Measurements from ENCODE around the gene TELO2.

The TELO2 gene

DNA sequence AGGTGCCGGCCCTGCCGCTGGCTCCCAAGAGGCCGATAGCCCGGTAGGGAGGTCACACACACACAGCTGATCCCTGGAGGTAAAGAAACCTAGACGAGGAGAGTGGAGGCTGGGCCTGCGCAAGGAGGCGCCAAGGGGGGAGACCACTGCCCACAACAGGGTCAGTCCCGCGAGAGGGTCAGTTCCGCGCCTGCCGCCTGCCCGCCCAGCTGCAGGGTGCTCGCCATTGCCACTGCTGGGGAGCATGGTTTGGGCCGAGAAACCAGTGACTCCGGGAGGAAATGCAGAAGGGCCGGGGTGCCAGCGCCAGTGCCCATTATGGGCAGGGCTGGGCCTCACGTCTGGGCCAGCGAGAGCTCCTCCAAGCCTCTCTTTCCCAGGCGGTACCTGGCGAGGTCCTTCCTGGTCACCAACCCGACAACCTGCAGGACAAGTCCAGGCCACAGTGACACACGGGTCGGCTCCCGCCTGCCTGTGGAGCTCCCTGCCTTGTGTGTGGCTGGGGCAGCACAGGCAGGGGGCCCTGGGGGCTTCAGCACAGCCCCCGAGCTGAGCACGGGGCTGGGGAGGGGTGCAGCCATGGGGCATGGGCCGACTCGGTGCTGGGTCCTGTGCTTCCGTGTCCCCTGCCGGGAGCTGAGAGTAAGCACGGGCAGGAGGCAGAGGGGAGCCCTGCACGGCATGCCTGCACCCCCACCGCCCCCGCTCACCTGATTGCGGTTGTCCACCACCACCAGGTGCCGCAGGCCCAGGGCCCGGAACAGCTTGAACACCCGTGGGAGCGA lies 46.7 kb upstream of the TELO2 start:
- no peak overlapping the region for H3K4me3 ChIP-seq (ENCODE audit: low read depth, low read length)
- DNase-seq (ENCODE audit: low read depth, low spot score) = no peak
- CTCF ChIA-PET = interaction anchor here (1.1 kb wide), 1 partner anchor 18 kb away, joined by 3 read pairs; no protein-coding TSS in a partner anchor
- POLR2A ChIA-PET = interaction anchor here (0.8 kb wide), 1 partner anchor 13 kb away, joined by 3 read pairs; no protein-coding TSS in a partner anchor
- TF ChIP-seq, protein P1, sequence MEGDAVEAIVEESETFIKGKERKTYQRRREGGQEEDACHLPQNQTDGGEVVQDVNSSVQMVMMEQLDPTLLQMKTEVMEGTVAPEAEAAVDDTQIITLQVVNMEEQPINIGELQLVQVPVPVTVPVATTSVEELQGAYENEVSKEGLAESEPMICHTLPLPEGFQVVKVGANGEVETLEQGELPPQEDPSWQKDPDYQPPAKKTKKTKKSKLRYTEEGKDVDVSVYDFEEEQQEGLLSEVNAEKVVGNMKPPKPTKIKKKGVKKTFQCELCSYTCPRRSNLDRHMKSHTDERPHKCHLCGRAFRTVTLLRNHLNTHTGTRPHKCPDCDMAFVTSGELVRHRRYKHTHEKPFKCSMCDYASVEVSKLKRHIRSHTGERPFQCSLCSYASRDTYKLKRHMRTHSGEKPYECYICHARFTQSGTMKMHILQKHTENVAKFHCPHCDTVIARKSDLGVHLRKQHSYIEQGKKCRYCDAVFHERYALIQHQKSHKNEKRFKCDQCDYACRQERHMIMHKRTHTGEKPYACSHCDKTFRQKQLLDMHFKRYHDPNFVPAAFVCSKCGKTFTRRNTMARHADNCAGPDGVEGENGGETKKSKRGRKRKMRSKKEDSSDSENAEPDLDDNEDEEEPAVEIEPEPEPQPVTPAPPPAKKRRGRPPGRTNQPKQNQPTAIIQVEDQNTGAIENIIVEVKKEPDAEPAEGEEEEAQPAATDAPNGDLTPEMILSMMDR (IDR thresholded peaks at IDR 0.05; ENCODE audit: insufficient read depth, low read length, missing control alignments) = no peak

DNA sequence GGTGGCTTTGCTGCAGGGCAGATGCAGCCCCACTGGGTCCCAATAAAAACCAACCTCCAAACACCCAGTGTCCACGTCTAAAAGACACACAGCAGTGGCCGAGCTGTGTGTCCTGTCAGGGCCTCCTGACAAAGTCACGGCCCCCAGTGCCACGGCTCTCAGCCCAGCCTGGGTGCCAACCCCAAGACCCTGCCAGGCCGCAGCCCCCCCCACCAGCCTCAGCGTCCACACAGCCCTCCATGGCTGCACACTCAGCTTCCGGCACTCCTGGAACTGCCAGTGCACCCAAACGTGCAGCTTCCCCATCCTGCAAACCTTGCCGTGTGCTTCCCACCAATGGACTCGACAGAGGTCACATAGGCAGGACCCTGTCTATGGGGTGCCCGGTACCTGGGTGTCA lies 45.2 kb upstream of the TELO2 start:
- ChIA-PET POLR2A (no interaction called here), CTCF (no interaction called here)

DNA sequence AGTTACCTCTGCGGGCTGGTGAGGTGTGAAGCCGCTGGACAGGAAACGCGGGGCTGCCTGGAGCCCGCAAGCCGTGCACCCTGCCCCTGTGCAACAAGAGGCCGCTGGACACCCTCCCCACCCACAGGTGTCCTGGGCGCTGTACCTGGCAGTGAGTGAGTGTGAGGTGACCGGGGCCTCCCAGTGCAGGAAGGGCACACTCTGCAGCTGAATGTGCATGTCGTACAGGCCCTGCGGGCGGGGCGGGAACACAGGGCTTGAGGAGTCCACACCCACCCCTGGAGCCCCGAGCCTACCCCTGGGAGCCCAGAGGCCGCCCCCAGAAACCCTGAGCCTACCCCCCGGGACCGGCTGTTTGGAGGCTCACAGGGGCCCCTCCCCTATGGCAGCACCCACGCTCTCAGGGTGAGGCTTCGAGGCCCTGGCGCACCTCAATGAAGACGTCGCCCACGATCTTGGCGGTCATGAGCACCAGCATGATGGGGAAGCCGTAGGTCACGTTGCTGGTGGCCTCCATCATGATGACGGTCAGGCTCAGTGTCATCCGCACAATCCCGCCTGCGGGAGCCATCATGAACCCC lies 44.5 kb upstream of the TELO2 start:
- H3K4me3 ChIP-seq (ENCODE audit: low read depth, low read length) = no peak overlapping the region
- TF ChIP-seq, protein P1 (IDR thresholded peaks at IDR 0.05; ENCODE audit: insufficient read depth, low read length, missing control alignments) = no peak
- ChIA-PET CTCF (no interaction called here), POLR2A (no interaction called here)
- no peak for DNase-seq (ENCODE audit: low read depth, low spot score)

More for the DNA sequence above, 45.2 kb upstream of the TELO2 start:
- H3K4me3 ChIP-seq (ENCODE audit: low read depth, low read length) = no peak overlapping the region
- no peak for DNase-seq (ENCODE audit: low read depth, low spot score)
- TF ChIP-seq, protein P1 (IDR thresholded peaks at IDR 0.05; ENCODE audit: insufficient read depth, low read length, missing control alignments) = no peak

DNA sequence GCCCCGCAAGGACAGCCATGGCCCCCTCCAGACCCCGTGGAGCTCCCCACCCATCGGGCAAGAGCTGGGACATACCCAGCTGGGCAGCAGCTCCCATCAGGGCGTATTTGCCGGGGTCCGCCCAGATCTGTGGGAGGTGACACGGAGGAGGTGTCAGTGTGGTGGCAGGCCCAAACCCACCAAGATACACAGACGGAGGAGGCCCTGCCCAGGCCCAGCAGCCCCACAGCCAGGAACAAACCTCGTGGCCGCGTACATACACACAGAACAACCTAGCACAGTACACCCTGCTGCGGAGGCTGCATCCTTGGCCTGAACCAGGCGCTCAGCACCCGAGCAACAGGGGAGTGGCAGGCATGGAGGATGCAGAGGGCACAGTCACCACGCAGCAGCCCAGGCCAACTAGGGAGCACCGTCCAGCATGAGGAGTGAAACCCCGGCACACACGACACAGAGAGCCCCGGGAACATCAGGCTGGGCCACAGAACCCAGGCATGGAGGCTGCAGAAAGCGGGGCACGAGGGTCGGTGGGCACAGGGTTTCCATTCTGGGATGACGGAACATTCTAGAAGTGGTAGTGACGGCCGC lies 43.9 kb upstream of the TELO2 start:
- H3K4me3 ChIP-seq (ENCODE audit: low read depth, low read length) = no peak overlapping the region
- DNase-seq (ENCODE audit: low read depth, low spot score) = no peak
- POLR2A ChIA-PET = no interaction called here
- TF ChIP-seq, protein P1 (IDR thresholded peaks at IDR 0.05; ENCODE audit: insufficient read depth, low read length, missing control alignments) = no peak
- CTCF ChIA-PET = no interaction called here

DNA sequence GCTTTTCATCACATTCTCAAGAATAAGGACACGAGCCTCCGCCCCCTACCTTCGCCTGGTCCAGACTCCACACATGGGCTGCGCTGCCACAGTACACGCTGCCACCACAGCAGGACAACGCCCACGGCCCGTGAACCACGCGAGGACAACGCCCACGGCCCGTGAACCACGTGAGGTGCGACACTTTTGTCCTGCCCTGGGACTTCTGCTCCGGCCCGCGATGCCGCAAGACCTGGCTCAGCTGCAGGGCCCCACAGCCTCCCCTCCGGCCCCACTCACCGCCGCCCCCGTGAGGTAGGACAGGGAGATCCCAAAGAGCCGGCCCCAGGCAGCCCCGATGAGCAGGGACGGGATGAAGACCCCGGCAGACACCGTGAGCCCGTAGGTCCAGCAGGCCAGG lies 42.9 kb upstream of the TELO2 start:
- ChIA-PET CTCF (no interaction called here), POLR2A (no interaction called here)
- no peak overlapping the region for H3K4me3 ChIP-seq (ENCODE audit: low read depth, low read length)
- TF ChIP-seq, protein P1 (IDR thresholded peaks at IDR 0.05; ENCODE audit: insufficient read depth, low read length, missing control alignments) = no peak
- DNase-seq (ENCODE audit: low read depth, low spot score) = no peak

DNA sequence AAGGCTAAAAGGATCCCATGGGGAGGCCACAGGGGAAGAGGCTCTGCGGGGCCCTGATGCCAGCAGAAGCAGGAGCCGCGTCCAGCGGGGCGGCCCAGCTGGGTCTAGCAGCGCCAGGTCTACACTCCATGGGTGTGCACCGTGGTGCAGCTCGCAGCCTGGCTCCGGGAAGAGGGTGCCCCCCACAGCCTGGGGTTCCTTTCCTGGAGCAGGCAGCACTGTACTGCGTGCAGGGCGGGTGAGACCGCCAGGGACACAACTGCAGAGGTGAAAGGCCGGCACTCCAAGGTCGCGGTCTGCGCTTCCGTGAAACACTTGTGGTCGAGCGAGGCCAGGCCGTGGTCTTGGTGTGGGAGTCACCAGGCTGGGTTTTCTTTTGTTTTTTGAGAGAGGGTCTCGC lies 42.3 kb upstream of the TELO2 start:
- POLR2A ChIA-PET = no interaction called here
- TF ChIP-seq, protein P1 (IDR thresholded peaks at IDR 0.05; ENCODE audit: insufficient read depth, low read length, missing control alignments) = no peak
- CTCF ChIA-PET = no interaction called here
- DNase-seq (ENCODE audit: low read depth, low spot score) = no peak
- H3K4me3 ChIP-seq (ENCODE audit: low read depth, low read length) = no peak overlapping the region

Measured in AG04449 (cell line).